CD4-positive, alpha-beta T cell treated with Interleukin-6 at 100 ng/mL for 8 hours (primary cell): ENCODE measurements around the gene PRTG.
"Not testable (repeated sequence)": the region's sequence is repeated elsewhere in the genome, so short reads cannot be mapped to it uniquely, and the experiment has no call there.

ENCODE experiments used
- DNase-seq: peaks from one replicate; pipeline ENCODE4 v3.0.0-alpha.2; 2020; ENCODE audit warnings: mixed read lengths, low spot score

PRTG gene

DNA sequence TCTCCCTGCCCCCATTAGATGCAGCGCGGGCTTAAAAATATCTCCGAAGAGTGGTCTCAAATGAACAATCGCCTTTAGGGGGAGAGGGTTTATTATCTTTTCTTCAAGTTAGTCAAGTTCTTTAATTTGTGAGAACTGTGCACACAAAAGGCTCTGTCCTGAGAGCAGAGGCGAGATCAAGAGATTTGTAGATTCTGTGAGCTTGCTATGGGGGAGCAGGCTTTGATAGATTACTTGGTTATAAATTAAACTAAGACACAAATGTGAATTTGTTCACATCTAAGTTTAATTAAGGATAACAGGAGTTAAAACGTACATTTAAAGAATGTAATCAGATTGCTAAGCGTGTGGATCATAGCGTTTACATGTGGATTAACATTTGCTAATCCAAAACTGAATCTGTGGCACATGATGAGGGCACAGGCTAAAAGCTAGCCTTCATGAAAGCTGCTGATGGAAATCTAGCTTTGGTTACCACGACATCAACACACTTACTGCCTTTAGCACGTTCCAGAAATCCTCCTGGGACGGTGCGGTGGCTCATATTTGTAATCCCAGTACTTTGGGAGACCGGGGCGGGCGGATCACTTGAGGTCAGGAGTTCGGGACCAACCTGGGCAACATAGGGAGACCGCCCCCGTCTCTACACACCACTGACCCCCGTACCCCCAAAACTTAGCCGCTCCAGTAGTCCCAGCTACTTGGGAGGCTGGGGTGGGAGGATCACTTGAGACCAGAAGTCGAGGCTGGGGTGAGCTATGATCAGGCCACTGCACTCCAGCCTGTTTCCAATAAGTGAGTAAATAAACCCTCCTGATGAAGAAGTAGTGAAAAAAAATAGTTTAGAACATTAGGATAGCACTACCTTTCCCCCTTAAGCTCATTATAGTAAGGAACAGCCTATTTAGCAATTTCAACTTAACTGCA is 1.0 kb upstream of the PRTG start:
- no peak for DNase-seq

DNA sequence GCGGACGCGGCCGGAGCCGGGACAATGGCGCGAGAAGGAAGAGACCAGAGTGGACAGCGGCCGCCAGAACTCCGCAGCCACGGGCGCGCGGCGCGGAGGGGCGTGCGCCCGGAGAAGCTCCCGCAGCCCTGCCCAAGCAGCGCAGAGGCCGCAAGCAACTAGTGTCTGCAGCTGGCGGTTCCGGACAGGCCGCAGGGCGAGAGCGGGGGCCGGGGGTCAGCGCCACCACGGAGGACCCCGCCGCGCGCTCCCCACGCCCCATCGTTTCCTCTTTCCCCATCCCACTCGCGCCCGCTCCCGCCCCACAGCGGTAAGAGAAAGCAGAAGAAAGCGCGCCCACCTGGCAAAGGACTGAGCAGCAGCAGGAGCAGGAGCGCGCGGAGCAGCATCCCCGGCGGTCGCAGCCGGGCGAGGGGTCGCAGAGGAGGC is 440 bp downstream of the PRTG start:
- no peak for DNase-seq

DNA sequence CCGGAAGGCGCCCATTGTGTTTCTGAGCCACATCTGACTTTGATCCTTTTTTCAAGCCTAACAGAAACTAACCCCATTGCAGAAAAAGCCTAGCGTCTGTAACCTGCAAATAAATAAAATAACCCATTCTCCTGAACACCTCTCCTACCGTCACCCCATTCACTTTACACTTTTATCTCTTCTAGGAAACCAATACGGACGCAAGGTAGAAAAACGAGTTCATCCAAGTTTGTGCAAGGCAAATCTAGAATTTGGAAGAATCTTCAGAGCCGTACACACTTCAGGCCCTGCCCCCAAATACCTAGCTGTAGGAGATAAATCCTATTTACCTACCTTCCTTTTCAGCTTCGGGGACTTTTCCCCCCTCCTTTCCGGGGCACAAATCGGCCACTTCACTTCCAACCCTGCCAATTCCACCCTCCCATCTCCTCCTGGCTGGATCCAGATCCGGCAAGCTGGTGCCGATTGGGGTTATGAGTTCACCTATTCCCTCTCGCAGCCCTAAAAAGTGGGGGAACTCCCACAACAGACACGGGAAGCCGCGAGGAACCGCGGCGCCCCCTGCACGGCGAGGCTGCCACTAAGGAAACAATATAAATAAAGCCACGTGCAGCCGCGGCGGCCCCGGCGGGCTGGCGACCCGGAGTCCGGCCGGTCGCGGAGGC is 987 bp downstream of the PRTG start:
- no peak for DNase-seq

DNA sequence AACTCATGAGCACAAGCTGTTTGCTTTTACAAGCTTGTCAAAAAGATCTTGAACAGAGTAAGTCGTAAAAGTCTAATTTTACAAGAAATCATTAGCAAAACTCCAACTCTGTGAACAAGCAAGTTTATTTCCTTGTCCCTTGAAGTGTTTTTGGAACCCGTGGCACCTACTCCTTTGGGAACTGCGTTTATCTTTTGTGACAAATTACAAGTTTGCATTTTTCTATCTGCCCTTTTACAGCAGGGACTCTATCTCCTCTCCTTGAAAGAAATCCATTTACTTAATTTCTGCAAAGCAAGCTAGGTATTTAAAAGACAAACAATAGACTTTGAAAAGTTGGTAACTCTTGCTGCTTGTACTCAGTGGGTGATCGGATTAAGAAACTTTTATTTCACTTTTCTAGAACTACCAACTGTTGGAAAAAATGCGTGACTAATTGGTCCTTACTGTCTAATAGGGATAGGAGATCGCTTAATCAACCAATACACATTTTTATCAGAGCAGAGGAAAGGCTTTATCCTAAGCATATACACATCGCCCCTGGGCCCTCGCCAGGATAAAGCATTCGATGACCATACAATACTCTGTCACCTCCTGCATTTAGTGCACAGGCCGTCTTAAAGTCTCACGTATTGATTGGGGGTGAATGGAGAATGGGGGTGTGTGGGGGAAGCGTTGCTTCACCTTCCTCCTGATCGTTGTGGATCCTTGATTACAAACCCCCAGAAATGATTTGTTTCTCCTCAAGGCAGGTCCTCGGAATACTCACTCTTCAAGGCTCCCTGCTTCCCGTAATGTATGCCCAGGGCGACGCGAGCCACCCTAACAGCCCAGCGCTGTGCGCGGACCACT is 1.7 kb downstream of the PRTG start:
- no peak for DNase-seq

DNA sequence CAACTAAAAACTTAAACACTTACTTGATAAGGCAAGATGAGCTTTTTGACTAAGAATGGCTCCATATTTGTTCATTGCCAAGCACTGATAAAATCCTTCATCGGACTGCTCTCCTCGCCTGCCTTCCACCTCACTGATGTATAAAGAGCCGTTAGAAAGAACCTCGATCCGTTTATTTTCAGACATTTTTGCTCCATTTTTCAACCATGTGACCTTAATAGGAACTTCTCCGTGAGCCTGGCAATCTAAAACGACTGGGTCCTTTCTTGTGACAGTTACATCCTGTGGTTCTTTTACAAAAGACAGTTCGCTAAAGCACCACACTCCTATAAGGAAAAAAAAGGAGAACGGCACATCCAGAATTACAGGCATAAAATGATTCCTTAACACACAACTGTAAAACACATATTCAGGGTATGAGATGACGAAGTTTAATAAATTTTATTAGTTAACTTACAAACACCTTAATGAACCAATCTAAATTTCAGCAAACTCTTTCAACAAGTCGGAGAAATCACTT is 2.5 kb downstream of the PRTG start:
- no peak for DNase-seq

DNA sequence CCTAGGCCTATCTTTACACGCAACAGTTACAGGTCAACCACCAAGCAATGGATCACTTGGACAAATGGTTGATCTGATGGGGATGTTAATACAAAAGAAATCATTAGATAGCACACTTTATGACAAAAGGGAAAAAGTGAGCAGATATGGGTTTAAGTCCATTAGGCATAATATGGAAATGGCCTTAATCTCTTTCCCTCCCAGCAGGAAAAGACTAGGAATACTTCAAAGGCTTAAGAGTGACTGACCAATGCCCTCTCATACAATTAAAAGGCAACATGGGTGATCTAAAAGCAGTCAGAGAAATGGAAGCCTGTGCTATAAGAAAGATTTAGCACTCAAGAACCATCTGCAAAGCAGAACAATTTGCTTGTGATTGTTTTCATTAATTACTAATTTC is 3.3 kb downstream of the PRTG start:
- DNase-seq: no peak

DNA sequence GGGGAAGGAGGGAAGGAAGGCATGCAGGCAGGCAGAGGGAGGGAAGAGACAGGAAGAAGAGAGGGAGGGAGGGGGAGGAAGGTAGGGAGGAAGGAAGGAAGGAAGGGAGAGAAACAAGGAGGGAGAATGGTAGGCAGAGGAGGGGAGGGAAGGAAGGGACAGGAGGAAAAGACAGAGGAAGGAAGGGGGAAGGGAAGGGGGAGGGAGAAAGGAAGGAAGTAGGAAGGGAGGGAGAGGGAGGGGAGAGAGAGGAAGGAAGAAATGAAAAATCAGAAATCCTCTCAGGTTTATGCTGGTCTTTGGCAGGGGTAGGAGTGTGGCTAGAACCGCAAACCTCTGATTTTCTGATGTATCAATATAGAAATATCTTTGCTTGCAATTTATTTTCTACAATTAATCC is 4.2 kb downstream of the PRTG start:
- DNase-seq: no peak

DNA sequence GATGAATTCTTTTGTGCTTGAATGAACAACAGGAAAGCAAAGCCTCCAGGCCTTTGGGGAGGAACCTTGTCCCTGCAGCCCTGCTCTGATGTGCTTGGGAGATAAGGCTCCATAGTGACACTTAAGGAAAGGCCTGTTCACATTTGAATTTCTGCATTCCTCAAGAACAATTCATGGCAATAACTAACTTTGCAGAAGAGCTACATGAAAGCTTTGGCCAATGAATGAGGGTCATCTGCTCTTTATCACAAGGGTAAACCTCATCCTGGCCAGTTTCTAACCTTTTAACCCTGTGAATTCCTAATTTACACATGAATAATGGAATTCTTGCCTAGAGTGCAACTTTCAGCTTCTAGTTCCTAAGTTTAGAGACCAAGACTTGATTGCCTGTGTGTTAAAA is 5.6 kb downstream of the PRTG start:
- no peak for DNase-seq

DNA sequence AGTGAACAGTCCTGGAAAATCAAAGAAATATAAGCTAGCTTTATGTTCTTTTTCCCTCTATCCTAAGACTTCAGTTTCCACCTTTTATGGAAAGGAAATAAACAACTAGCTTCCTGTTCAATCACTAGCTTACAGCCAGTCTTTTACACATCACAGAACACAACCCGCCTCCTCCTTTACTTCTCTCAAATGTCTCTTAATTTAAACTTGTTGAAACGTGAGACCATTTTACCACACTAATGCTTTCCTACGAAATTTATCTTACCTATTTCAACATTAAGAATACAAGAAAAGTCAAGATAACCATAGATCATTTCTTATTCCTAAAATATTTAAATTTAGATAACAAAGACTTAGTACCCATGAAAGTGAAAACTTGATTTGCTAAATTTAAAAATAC is 6.2 kb downstream of the PRTG start:
- DNase-seq: no peak

DNA sequence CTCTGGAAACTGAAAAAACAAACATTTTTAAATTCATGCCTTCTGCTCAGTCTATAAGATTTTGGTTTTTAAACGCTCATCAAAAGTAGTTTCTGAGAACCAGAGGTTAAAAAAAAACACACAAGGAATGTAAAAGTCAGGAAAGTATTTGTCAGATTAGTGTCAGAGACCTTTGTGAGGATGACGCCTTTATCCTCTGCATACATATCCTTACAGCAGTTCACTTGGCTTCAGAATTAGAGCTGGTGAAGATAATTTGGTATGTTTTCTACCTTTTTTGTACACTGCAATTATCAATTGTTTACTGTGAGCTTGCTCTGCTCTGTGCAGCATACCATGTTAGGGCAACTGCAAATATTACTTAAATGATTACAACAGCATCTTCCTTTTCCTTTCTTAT is 8.3 kb downstream of the PRTG start:
- DNase-seq: no peak

DNA sequence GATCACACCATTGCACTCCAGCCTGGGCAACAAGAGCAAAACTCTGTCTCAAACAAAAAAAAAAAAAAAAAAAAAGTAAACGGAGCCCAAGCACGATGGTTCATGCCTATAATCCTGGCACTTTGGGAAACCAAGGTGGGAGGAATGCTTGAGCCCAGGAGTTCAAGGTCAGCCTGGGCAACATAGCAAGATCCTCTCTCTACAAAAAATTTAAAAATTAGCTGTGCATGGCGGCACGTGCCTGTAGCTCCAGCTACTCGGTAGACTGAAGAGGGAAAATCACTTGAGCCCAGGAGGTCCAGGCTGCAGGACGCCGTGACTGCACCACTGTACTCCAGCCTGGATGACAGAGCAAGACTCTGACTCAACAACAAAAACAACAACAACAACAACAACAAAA is 9.5 kb downstream of the PRTG start:
- not testable (repeated sequence) for DNase-seq

DNA sequence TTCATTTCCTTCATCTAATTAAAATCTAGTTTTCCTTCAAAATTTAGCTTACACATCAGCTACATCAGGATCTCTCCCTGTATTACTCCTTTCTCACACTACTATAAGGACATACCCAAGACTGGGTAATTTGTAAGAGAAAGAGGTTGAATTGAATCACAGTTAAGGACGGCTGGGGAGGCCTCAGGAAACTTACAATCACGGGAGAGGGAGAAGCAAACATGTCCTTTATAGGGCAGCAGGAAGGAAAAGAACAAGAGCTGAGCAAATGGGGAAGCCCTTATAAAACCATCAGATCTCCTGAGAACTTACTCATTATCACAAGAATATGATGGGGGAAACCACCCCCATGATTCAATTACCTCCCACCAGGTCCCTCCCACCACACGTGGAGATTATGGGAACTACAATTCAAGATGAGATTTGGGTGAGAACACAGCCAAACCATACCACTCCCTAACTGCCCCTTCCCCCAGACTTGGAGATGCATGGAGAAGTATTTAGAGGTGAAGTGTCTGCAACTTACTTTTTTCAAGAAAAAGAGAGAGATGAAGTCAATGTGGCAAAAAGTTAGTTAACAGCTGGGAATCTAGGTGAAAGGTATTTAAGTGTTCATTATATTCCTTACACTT is 21.3 kb downstream of the PRTG start:
- no peak for DNase-seq

DNA sequence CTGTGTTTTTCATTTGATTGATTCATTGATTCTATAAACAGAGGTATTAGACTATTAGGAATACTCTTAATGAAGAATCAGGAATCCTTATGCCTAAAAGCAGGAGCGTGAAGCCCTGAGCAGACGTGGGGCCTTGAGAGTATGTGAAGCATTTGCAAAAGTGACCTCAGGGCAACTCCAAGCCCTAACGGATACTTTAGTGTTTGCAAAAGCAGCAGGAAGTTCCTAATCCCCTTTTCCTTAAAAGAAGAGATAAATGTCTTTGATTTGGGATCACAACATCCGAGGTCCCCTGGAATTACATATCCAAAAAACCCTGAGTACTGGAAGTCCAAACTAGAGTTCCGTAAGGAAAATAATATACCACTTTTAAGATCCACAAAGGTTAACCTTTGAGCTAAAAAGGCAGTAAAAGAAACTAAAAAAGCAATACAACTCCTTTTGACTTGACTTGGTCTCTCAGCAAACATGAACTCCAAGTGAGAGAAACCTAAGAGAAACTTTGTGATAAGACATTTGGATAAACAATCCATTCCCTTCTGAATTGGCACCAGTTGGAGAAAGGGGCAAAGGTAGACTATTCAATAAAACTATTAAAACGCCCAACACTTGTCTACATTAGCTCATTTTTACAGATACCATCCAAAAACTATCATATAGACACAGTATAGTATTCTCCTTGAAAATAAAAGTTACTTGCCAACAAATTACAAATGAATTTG is 27.4 kb downstream of the PRTG start:
- DNase-seq: no peak

DNA sequence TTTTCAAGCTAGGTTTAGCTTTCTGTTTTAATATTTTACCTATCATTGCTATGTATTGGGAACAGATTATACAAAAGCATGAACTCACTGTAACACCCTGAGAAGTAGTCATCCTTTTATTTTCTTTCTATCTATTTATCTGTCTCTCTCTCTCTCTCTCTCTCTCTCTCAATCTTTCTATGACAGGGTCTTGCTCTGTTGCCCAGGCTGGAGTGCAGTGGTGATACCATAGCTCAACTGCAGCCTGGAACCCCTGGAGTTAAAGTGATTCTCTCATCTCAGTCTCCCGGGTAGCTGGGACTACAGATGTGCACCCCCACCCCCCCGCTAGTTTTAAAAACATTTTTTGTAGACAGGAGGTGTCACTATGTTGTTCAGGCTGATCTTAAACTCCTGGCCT is 28.9 kb downstream of the PRTG start:
- no peak for DNase-seq

DNA sequence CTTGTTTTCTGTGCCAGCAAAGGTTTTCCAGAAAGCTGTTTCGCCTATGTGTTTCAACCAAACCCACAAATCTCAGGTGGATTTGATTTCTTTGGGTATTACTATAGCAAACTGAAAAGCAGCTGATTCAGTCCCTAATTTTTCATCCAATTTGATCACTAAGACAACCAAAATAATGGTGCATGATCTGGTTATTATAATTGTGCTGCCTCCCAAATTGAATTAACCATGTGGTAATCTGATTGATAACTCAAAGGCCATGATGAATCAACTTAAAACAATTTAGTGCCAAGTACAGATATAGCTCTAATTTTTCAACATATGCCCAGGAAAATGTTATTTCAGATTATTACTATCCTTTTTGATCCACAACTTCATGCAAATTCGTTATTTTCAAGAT is 30.6 kb downstream of the PRTG start:
- no peak for DNase-seq

DNA sequence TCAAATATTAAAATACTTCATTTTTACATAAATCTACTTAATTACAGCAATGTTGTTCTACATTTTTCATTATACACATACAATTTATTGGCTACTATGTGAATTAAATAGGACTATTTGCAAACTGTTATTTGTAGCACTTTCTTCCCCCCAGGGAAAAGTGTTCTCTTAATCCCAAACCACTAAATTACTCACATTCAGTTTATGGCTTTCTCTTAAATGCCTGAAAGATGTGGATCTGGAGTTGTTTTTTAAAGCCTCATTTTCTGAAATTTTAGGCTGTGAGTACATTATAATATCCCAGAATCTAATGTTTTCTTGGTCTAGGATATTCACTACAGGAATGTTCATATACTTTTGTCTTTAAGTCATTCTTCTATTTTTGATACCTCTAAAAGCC is 32.7 kb downstream of the PRTG start:
- no peak for DNase-seq

DNA sequence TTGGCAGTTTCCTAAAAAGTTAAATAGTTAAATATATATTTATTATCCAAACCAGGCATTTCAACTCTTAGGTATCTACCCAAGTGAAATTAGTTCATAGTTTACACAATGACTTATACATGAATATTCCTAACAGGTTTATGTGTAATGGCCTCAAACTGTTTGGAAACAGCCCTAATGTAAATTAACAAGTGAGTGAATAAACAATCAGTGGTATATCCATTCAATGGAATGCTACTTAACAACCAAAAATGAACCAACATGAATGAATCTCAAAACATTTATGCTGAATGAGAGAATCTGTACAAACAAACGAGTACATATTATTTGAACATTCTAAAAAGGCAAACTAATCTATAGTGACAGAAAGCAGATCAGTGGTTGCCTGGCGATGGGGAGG is 33.5 kb downstream of the PRTG start:
- no peak for DNase-seq

DNA sequence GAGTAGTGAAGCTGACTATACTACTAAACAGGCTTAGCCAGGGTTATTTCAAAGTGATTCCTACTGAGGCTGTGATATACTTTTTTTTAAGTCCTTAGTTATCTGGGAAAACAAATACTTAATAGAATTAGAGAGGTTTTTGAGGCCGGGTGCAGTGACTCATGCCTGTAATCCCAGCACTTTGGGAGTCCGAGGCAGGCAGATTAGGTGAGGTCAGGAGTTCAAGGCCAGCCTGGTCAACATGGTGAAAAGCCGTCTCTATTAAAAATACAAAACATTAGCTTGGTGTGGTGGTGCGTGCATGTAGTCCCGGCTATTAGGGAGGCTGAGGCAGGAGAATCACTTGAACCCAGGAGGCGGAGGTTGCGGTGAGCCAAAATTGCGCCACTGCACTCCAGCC is 34.2 kb downstream of the PRTG start:
- DNase-seq: no peak

DNA sequence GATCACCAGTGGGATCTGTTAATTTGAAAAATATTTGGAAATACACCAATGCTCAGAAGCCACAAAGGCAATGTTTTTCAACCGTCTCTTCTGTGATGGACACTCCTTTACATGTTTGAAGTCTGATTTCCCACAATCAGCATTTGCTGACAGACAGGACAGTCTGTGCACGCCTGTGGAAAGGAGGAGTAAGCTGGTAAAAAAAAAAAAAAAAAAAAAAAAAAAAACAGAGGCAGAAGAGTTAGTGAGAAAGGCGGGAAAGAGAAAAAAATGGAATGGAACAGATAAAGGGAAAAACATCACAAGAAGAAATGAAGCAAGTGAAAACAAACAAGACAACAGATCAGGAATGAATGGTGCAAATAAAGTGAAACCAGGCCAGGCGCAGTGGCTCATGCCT is 35.0 kb downstream of the PRTG start:
- DNase-seq: no peak

DNA sequence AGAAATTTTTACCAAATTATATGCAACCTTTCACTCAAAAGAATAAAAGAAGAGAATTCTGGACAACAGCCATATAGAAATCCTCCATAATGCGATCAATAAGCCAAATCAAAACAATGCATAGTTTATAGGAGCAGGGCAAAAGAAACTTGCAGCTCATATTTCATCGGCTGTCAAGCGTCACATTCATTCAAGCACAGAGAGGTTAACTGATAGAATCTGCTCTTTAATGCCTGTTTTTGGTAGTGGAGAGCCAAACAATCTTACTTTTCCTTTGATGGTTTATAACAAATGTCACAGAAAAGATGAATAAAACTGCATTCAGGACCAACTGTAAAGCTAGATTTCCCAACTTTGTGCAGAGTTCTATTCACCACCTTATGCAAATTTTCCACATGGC is 35.4 kb downstream of the PRTG start:
- no peak for DNase-seq

DNA sequence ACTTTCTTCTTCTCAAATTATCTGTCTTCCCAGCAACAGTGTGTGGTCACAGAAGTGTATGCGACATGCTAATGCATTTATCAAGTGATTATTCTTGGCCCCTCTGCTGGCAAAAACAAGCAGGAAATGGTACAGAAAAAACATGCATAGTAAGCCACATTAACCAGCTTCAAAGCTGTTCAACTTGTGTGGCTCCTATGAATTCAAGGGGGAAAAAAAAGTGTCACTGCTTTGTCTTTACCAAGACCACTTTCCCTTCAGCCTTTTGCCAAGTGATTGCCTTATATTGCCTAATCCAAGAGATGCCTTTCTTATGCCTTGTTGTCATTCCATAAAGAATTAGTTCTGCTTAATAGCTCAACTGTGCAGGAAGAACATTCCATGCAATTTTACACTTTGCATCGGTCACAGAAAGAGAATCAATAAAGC is 39.1 kb downstream of the PRTG start:
- DNase-seq: no peak
